ENCODE data around the gene CNN1. TPM values are rescaled to one million over a fixed set of nuclear protein-coding genes. Genes with fewer than 3 reads are reported as not detected.
A peak's percentile ranks its signal among the peaks of the same experiment; 100 is the strongest.

The CNN1 gene
- total RNA-seq, 3 donors from 2014 or later, result 19.3 to 1,130 (median 71.6) TPM

- DNase-seq, result no peak
- no peak overlapping the region for H3K4me3 ChIP-seq
Observed at GRCh38 chr19:11576227-11576626, 37.6 kb downstream of the CNN1 start.

GRCh38 chr19:11577451-11578257 is 39.0 kb downstream of the CNN1 start, which contains the start of gene ACP5:
Gene ACP5 (minus strand): TSS chr19:11577645. CDS start chr19:11577317, 328 bp downstream.
- no peak for TF ChIP-seq CTCF (IDR thresholded peaks at IDR 0.05)
- ATAC-seq, result peak; percentile 35
- Histone ChIP-seq H3K9me3 (no peaks in the 10 kb centered on the region), H3K4me3 (no peak within 1 kb of the TSS), H3K36me3 (ENCODE audit: low read depth) (no peaks in the 10 kb centered on the region), H3K4me1 (ENCODE audit: low read depth) (peaks cover 2% of the 10 kb centered on the region)
- intact Hi-C loops (cut with DNase I, micrococcal nuclease), result loop anchor here in 1 of 2 donors (10.0 kb wide), 1 partner anchor 83 kb away; no protein-coding TSS in a partner anchor
- peak in 2 of 3 donors; percentile 35 to 40 for DNase-seq

More at GRCh38 chr19:11576227-11576626, 37.6 kb downstream of the CNN1 start:
- ATAC-seq, result no peak
- TF ChIP-seq CTCF (IDR thresholded peaks at IDR 0.05), result no peak
- Histone ChIP-seq H3K36me3 (ENCODE audit: low read depth) (no peaks in the 10 kb centered on the region), H3K9me3 (no peaks in the 10 kb centered on the region), H3K4me1 (ENCODE audit: low read depth) (peaks cover 2% of the 10 kb centered on the region)
- intact Hi-C loops (cut with DNase I, micrococcal nuclease), result loop anchor here in 1 of 2 donors (10.0 kb wide), 1 partner anchor 81 kb away; no protein-coding TSS in a partner anchor

- TF ChIP-seq CTCF (IDR thresholded peaks at IDR 0.05), result no peak
- H3K4me1 ChIP-seq (ENCODE audit: low read depth), result peaks cover 2% of the 10 kb centered on the region
- no peaks in the 10 kb centered on the region for H3K36me3 ChIP-seq (ENCODE audit: low read depth)
- no peak overlapping the region for H3K4me3 ChIP-seq
- ATAC-seq, result peak; percentile 76
- intact Hi-C loops (cut with DNase I, micrococcal nuclease), result loop anchor here in 1 of 2 donors (10.0 kb wide), 1 partner anchor 84 kb away; no protein-coding TSS in a partner anchor
- DNase-seq, result peak; percentile 72 to 81 (median 75)
- H3K9me3 ChIP-seq, result no peaks in the 10 kb centered on the region
Observed at GRCh38 chr19:11578258-11579142, 39.8 kb downstream of the CNN1 start.

- Histone ChIP-seq H3K4me3 (no peak overlapping the region), H3K9me3 (no peaks in the 10 kb centered on the region), H3K4me1 (ENCODE audit: low read depth) (peaks cover 2% of the 10 kb centered on the region), H3K36me3 (ENCODE audit: low read depth) (no peaks in the 10 kb centered on the region)
- intact Hi-C loops (cut with DNase I, micrococcal nuclease), result no loop called here
- TF ChIP-seq CTCF (IDR thresholded peaks at IDR 0.05), result no peak
- no peak for ATAC-seq
- no peak for DNase-seq
Observed at GRCh38 chr19:11580116-11580515, 41.5 kb downstream of the CNN1 start.

- Histone ChIP-seq H3K4me1 (ENCODE audit: low read depth) (peaks cover 2% of the 10 kb centered on the region), H3K36me3 (ENCODE audit: low read depth) (no peaks in the 10 kb centered on the region), H3K9me3 (no peaks in the 10 kb centered on the region), H3K4me3 (no peak overlapping the region)
- DNase-seq, result no peak
- intact Hi-C loops (cut with DNase I, micrococcal nuclease), result no loop called here
- peak; percentile 50 for ATAC-seq
- no peak for TF ChIP-seq CTCF (IDR thresholded peaks at IDR 0.05)
Observed at GRCh38 chr19:11581740-11582139, 43.1 kb downstream of the CNN1 start.

All from mucosa of descending colon (tissue), 3 donors.